Measurements from ENCODE around the gene LRRC73. TPM values are rescaled to one million over a fixed set of nuclear protein-coding genes. Genes with fewer than 3 reads are reported as not detected.

The LRRC73 gene
- total and polyA plus RNA-seq, 9 of the 15 experiments (the other 6 are each of a cell fraction or from before 2014, with no cell fraction given) = 0.07 to 0.55 (median 0.16) TPM; not detected in 3

DNA sequence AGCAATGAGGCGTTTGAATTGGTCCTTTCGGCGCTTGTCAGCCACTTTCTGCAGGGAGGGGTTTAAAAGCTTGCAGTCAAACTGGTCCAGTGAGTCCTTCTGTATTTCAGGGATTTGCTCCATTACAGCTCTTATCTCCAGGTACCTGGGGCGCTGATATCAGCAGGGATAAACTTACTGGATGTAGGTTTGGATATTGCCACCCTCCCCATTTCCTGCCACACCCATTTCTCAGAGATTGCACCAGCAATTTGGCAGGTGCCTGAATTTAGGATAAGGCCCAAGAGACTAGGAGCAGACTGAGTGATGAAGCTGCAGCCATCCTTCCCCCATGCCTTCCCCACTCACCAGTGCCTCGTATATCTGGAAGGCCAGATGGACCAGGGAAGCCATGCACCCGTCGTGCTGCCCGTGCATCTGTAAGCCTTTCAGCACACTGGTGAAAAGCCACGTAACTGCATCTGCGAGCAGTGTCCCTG lies 14.4 kb upstream of the LRRC73 start (continued):
- TF ChIP-seq ZEB2 (IDR thresholded peaks at IDR 0.05) (peak; percentile 83), DEAF1 (CRISPR knock-in tag; IDR thresholded peaks at IDR 0.05) (no peak), NR3C1 (CRISPR knock-in tag; IDR thresholded peaks at IDR 0.05) (no peak), ZNF274 (IDR thresholded peaks at IDR 0.05; ENCODE audit: borderline replicate concordance, low read depth, low read length) (no peak), CEBPG (CRISPR knock-in tag; IDR thresholded peaks at IDR 0.05) (peak; percentile 37; the same call in 1 of the 2 replicates), CEBPG (tag; conservative IDR thresholded peaks at IDR 0.05 in 1 of 2, IDR thresholded peaks at IDR 0.05 in 1 of 2) (no peak; a peak in 1 of 4 replicates), CEBPB (tag; IDR thresholded peaks at IDR 0.05) (no peak), POLR2B (IDR thresholded peaks at IDR 0.05; ENCODE audit: low read depth, partially characterized antibody) (peak; percentile 13), ATF6 (CRISPR knock-in tag; IDR thresholded peaks at IDR 0.05) (no peak), RBM15 (IDR thresholded peaks at IDR 0.05; ENCODE audit: insufficient read depth, low read length) (no peak), RBM17 (IDR thresholded peaks at IDR 0.05; ENCODE audit: borderline replicate concordance, low read depth, low read length) (no peak), CBFA2T2 (conservative IDR thresholded peaks at IDR 0.05) (peak; percentile 41), RFX7 (CRISPR knock-in tag; IDR thresholded peaks at IDR 0.05) (no peak), CXXC5 (CRISPR knock-in tag; IDR thresholded peaks at IDR 0.05) (peak; percentile 39; the same call in 1 of the 2 replicates), TCF3 (CRISPR knock-in tag; IDR thresholded peaks at IDR 0.05) (no peak), TRIM24 (IDR thresholded peaks at IDR 0.05) (peak in 1 of 2 experiments; percentile 53; a peak in 1 of 4 replicates), ETS2 (tag; IDR thresholded peaks at IDR 0.05; ENCODE audit: borderline replicate concordance, poor library complexity, severe bottlenecking) (no peak), LARP7 (IDR thresholded peaks at IDR 0.05) (no peak), C11orf30 (IDR thresholded peaks at IDR 0.05; ENCODE audit: low read depth) (no peak), IRF1 (CRISPR knock-in tag; IDR thresholded peaks at IDR 0.05; ENCODE audit: borderline replicate concordance) (no peak), CBX8 (IDR thresholded peaks at IDR 0.05; ENCODE audit: borderline replicate concordance, extremely low read depth, low read depth, low read length, poor library complexity, severe bottlenecking) (no peak)
- TF ChIP-seq, protein P1, sequence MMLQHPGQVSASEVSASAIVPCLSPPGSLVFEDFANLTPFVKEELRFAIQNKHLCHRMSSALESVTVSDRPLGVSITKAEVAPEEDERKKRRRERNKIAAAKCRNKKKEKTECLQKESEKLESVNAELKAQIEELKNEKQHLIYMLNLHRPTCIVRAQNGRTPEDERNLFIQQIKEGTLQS (IDR thresholded peaks at IDR 0.05) = peak; percentile 7; the same call in 1 of the 2 replicates
- TF ChIP-seq, protein P1 (CRISPR knock-in tag; conservative IDR thresholded peaks at IDR 0.05) = no peak

All from K562 (cell line).